ENCODE measurements around the gene NQO1.
A peak's percentile ranks its signal among the peaks of the same experiment; 100 is the strongest.
"Not testable (repeated sequence)": the region's sequence is repeated elsewhere in the genome, so short reads cannot be mapped to it uniquely, and the experiment has no call there.

Gene NQO1

GRCh38 chr16:69726313-69727060, at the start of gene NQO1:
TSS of gene NQO1 (minus strand) at chr16:69726560. CDS start at chr16:69726439, 121 bp downstream.
- DNase-seq (ENCODE audit: low read depth in 2 of 2) = peak; percentile 63 to 71

- DNase-seq (ENCODE audit: low read depth in 2 of 2) = no peak
These were observed 49.2 kb upstream of the NQO1 start for GRCh38 chr16:69775563-69775962.

GRCh38 chr16:69773260-69773947, 47.0 kb upstream of the NQO1 start:
- no peak for DNase-seq (ENCODE audit: low read depth in 2 of 2)

GRCh38 chr16:69771651-69771967, 45.2 kb upstream of the NQO1 start:
- DNase-seq (ENCODE audit: low read depth in 2 of 2) = no peak

- DNase-seq (ENCODE audit: low read depth in 2 of 2) = no peak
These were observed 43.0 kb upstream of the NQO1 start for GRCh38 chr16:69769404-69769803.

- no peak for DNase-seq (ENCODE audit: low read depth in 2 of 2)
These were observed 42.3 kb upstream of the NQO1 start for GRCh38 chr16:69768666-69769065.

- DNase-seq (ENCODE audit: low read depth in 2 of 2) = no peak
These were observed 41.3 kb upstream of the NQO1 start for GRCh38 chr16:69767459-69768229.

GRCh38 chr16:69763599-69763942, 37.2 kb upstream of the NQO1 start:
- DNase-seq (ENCODE audit: low read depth in 2 of 2) = no peak

- no peak for DNase-seq (ENCODE audit: low read depth in 2 of 2)
These were observed 36.6 kb upstream of the NQO1 start for GRCh38 chr16:69762814-69763598.

GRCh38 chr16:69761983-69762813, 35.8 kb upstream of the NQO1 start, which contains the start of gene WWP2:
TSS of gene WWP2 (plus strand) at chr16:69762332. CDS start at chr16:69787011, 24,679 bp downstream.
- DNase-seq (ENCODE audit: low read depth in 2 of 2) = peak; percentile 61 to 68

- DNase-seq (ENCODE audit: low read depth in 2 of 2) = not testable (repeated sequence)
These were observed 31.0 kb upstream of the NQO1 start for GRCh38 chr16:69757375-69757774.

GRCh38 chr16:69756705-69757104, 30.3 kb upstream of the NQO1 start:
- no peak for DNase-seq (ENCODE audit: low read depth in 2 of 2)

- peak; percentile 93 for DNase-seq (ENCODE audit: low read depth in 2 of 2)
These were observed 28.3 kb upstream of the NQO1 start, which contains the start of gene NOB1 for GRCh38 chr16:69754469-69755310. TSS of gene NOB1 (minus strand) at chr16:69754926. CDS start at chr16:69754910, 16 bp downstream.

- no peak for DNase-seq (ENCODE audit: low read depth in 2 of 2)
These were observed 27.7 kb upstream of the NQO1 start for GRCh38 chr16:69754143-69754468.

GRCh38 chr16:69748694-69749345, 22.5 kb upstream of the NQO1 start:
- no peak for DNase-seq (ENCODE audit: low read depth in 2 of 2)

GRCh38 chr16:69747115-69747514, 20.8 kb upstream of the NQO1 start:
- DNase-seq (ENCODE audit: low read depth in 2 of 2) = no peak

GRCh38 chr16:69745959-69746358, 19.6 kb upstream of the NQO1 start:
- no peak for DNase-seq (ENCODE audit: low read depth in 2 of 2)

GRCh38 chr16:69745232-69745612, 18.9 kb upstream of the NQO1 start:
- no peak for DNase-seq (ENCODE audit: low read depth in 2 of 2)

- no peak for DNase-seq (ENCODE audit: low read depth in 2 of 2)
These were observed 18.2 kb upstream of the NQO1 start for GRCh38 chr16:69744363-69745231.
